GM12874 (cell line): ENCODE results near the gene TRPM3.

Source experiments
- TF ChIP-seq, protein P1 (sequence below): IDR thresholded peaks from 2 replicates; pipeline ENCODE4 v1.5.1; 2011; ENCODE audit warnings: low read depth, mild to moderate bottlenecking, control low read depth, low read length, moderate library complexity; ENCODE audit not compliant: insufficient read depth

Gene TRPM3

DNA sequence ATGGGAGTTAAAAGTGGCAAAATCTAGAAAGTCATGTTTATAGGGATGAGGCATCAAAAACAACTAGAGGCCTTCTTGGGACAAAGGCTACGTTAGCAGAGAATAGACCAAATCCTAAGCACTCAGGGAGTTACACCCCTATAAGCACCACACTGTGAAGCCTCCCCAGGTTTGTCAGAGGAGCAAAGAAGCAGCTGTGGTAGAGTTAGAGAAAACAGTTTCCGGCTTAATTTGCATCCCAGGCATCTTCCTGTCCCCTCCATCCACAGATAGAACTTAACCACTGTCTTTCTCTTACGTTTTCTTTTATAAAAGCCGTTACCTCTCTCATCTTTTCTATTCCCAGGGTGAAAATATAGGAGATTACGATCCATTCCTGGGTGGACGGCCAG lies 518.4 kb downstream of the TRPM3 start:
- TF ChIP-seq, protein P1, sequence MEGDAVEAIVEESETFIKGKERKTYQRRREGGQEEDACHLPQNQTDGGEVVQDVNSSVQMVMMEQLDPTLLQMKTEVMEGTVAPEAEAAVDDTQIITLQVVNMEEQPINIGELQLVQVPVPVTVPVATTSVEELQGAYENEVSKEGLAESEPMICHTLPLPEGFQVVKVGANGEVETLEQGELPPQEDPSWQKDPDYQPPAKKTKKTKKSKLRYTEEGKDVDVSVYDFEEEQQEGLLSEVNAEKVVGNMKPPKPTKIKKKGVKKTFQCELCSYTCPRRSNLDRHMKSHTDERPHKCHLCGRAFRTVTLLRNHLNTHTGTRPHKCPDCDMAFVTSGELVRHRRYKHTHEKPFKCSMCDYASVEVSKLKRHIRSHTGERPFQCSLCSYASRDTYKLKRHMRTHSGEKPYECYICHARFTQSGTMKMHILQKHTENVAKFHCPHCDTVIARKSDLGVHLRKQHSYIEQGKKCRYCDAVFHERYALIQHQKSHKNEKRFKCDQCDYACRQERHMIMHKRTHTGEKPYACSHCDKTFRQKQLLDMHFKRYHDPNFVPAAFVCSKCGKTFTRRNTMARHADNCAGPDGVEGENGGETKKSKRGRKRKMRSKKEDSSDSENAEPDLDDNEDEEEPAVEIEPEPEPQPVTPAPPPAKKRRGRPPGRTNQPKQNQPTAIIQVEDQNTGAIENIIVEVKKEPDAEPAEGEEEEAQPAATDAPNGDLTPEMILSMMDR, result no peak

DNA sequence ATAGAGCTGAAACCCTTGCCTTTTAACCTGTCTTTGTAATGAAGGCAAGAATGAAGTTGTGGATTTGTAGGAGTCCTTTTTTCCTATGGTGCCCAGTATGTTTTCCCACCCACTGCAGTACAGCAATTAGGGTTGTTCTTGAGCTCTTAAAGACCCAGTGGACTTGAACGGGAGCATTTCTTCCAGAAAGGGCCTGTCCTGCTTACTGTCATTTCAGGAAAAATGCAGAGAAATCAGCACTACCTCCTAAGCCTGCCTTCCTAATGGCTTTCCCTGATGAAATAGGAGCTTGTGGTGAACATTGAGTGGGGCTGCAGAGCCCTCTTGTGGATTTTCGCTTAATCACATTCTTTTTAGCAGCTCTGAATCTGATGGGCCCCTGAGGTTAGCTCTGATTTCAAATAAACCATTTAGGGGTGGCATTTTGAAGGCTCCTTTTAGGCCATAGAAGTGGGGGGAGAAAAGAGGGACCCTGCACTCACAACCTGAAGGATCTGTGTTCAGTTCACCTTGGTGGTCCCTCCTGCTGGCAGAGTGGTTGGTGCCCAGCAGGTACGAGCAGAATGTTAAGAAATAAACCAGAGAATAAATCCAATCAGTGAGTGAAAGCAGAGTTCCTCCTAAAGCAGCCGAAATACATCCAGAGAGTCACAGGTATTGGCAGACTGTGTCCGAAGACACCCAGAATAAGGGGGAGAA lies 519.0 kb downstream of the TRPM3 start:
- TF ChIP-seq, protein P1, result peak; percentile 56

DNA sequence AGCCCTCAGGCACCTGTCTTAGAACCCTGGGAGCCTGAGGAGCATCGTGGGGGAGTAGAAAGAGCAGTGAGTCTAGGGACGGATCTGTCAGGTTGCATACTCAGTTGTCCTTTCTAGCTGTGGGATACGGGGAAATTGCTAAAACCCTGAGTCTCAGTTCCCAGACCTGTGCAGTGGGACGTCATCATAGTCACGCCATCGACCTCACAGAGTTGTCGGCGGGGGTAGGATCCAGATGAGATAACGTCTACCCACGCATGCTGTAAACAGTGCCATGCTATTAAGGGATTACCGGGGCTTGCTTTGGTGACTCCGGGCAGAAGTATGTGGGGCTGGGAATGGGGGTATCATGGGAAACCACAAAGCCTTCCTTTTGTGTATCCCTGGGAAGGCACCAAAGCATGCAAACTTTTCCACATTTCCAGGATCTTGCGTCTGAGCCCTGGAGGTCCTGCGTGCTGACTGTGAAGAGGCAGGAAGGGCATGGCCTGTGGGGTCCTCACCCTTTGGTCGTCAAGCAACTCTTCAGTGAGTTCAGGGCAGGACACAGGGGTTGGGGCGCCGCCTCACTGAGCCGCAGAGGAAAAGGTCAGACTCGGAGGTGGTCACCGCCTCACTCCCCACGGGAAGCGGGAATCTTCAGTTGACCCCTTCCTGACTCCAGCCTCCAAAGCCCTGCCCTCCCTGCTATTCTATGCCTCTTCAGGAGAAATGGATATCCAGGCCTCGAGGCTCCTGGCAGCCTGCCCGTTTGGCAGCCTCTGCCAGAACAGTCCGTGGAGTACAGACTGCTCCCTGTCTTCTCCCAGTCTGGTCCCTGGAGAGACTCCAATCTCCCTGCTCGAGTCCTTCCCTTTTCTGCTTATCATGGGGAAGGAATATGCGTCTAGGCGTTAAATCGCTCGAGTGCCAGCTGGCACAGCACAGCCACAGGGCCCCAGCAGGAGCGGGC lies 520.1 kb downstream of the TRPM3 start:
- TF ChIP-seq, protein P1, result no peak

DNA sequence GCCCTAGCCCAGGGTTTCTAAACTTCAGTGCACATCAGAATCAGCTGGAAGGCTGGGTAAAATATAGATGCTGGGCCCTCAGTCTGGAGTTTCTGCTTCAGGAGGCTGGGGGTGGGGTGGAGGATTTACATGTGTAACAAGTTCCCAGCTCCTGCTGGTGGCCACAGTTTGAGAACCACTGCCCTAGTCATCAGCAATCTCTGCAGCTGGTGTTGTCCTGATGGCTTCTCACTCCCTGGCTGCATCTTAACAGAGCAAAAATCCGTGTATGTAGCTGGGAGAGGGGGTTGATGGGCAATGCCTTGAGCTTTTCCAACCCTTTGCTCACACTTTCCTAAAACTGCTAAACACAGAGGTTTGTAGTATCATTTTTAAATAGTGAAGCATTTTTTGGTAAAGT lies 520.9 kb downstream of the TRPM3 start:
- TF ChIP-seq, protein P1, result no peak

DNA sequence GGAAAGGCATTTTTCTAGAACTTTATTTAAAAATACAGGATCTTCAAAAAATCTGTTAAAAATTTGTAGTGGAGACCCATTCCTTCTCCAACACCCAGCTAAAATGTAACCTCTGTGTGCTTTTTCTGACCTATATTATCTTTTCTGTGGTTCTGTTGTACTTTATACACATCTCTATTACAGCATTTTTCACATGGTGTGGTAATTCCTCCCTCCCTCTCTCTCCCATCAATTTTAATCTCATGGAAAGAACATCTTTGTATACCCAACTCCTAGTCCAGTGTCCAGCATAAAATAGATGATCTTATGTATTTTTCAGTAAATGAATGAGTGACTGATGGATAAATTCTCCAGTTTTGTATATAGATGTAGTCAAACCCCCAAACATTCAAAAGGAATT lies 523.5 kb downstream of the TRPM3 start:
- TF ChIP-seq, protein P1, result no peak

DNA sequence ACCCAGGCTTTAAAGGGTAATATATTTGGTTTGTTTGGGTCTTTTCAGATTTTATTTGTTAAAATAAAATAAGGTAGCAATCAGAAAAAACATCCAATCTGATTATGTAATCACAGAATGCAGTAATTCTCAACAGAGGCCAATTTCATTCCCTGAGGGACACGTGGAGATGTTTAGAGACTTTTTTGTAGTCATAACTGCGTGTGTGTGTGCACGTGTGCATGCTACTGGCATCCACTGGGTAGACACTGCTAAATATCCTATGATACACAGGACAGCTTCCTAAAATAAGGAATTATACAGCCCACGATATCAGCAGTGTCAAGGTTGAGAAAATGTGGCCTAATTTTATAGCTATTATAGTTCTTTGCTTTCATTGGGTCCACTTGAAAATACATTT lies 526.2 kb downstream of the TRPM3 start:
- TF ChIP-seq, protein P1, result no peak

DNA sequence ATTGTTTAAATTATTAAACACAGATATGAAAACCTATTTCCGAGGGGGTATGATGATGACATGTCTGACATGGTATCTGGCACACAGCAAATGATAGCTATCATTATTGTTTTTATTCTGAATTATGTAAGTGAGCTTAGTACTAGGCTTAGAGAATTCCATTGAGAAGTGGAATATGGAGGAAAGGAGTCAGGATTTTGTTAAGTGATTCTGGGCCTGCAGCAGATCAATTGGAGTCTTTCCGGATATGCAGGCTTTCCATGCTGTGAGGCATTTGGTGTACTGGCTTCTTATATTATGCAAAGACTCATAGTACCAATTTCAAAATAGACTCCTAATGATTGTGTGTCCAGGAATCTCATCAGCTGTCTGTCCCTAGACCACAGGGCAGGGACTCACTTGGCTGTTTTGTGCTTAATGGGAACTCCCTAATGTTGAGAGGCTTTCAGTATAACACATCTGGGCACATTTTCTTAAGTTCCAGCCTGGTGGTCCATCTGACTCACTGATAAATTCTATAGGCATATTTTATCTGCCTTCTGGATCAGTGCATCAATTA lies 527.0 kb downstream of the TRPM3 start:
- TF ChIP-seq, protein P1, result no peak
